B cell (primary cell): ENCODE measurements around the gene NMT2. TPM values are rescaled to one million over a fixed set of nuclear protein-coding genes. Genes with fewer than 3 reads are reported as not detected.

Experiments used
- ATAC-seq: fragments of 200-7000 bp; cut with Tn5 transposase; one replicate; pipeline ENCODE4 v1.10.0; 2021; ENCODE audit warnings: low read depth, mild to moderate bottlenecking, moderate number of reproducible peaks, moderate library complexity
- CTCF ChIA-PET: fragments of 350-600 bp; sonication (Branson Sonifier 250); formaldehyde crosslinking; loops from one replicate; lab custom pipeline; 2021; ENCODE audit warnings: antibody characterized with exemption, inconsistent platforms; lab: Charles Lee
- POLR2A ChIA-PET: fragments of 350-600 bp; sonication (Branson Sonifier 250); formaldehyde crosslinking; loops from one replicate; lab custom pipeline; 2021; ENCODE audit warnings: antibody characterized with exemption; lab: Charles Lee
- DNase-seq: peaks from one replicate; pipeline ENCODE4 v3.0.0; 2013
- H2AFZ ChIP-seq: 2 replicates; pipeline ENCODE4 v1.6.1; 2012; ENCODE audit warnings: mild to moderate bottlenecking, low read depth, low read length; ENCODE audit not compliant: insufficient read depth, poor library complexity, severe bottlenecking
- H3K27ac ChIP-seq, 2 donors: 1 replicate in 1 of 2; 2 replicates in 1 of 2; pipeline ENCODE4 v1.5.1; 2012 to 2013; ENCODE audit warnings: low read length in 2 of 2, mild to moderate bottlenecking in 2 of 2, moderate library complexity in 1 of 2
- H3K27me3 ChIP-seq, 4 experiments: fragments of 200-600 bp in 1 of 4; sonication (generic) in 1 of 4; replicated peaks in 1 of 4; 1 replicate in 2 of 4; 2 replicates in 2 of 4; pipeline versions ENCODE4 v1.6.1 to v1.7.0; 2013 to 2016; ENCODE audit warnings: low read length in 3 of 4, mild to moderate bottlenecking in 2 of 4, mixed read lengths in 1 of 4, moderate library complexity in 1 of 4; ENCODE audit not compliant: insufficient read depth in 4 of 4, control insufficient read depth in 3 of 4; ENCODE audit errors: control extremely low read depth in 1 of 4
- H3K36me3 ChIP-seq, 2 experiments: replicated peaks in 1 of 2; 1 replicate in 1 of 2; 2 replicates in 1 of 2; pipeline versions ENCODE4 v1.6.1 to v1.7.1; 2013; ENCODE audit warnings: low read length in 1 of 2; ENCODE audit not compliant: insufficient read depth in 2 of 2, control insufficient read depth in 1 of 2; ENCODE audit errors: control extremely low read depth in 1 of 2, extremely low read depth in 1 of 2
- H3K4me1 ChIP-seq, 2 donors: fragments of 200-600 bp in 1 of 2; sonication (generic) in 1 of 2; 1 replicate in 1 of 2; 2 replicates in 1 of 2; pipeline versions ENCODE4 v1.5.1 to v1.6.1; 2013 to 2017; ENCODE audit warnings: low read length in 2 of 2; ENCODE audit not compliant: control insufficient read depth in 2 of 2, insufficient read depth in 2 of 2
- H3K4me2 ChIP-seq: replicated peaks from 2 replicates; pipeline ENCODE3; 2012; ENCODE audit warnings: mild to moderate bottlenecking, low read depth, low read length; ENCODE audit not compliant: poor library complexity, severe bottlenecking
- H3K4me3 ChIP-seq, 5 experiments: fragments of 200-600 bp in 1 of 5; sonication (generic) in 1 of 5; 1 replicate in 3 of 5; 2 replicates in 2 of 5; pipeline versions ENCODE4 v1.5.1 to v1.7.0; 2011 to 2016; ENCODE audit warnings: low read length in 4 of 5, mild to moderate bottlenecking in 4 of 5, low read depth in 2 of 5, control low read depth in 1 of 5, moderate library complexity in 1 of 5; ENCODE audit not compliant: insufficient read depth in 1 of 5; ENCODE audit errors: control extremely low read depth in 1 of 5, extremely low read depth in 1 of 5
- H3K79me2 ChIP-seq: fragments of 200-600 bp; sonication (generic); one replicate; pipeline ENCODE4 v1.6.0; 2016; ENCODE audit warnings: low read length; ENCODE audit not compliant: control insufficient read depth, insufficient read depth
- H3K9ac ChIP-seq: fragments of 200-600 bp; sonication (generic); 2 replicates; pipeline ENCODE4 v1.6.1; 2017; ENCODE audit warnings: mild to moderate bottlenecking, low read length, moderate library complexity
- H3K9me3 ChIP-seq, 3 donors: one replicate each; pipeline versions ENCODE4 v1.6.1 to v1.7.1; 2013; ENCODE audit warnings: low read length in 2 of 3; ENCODE audit not compliant: control insufficient read depth in 2 of 3, insufficient read depth in 1 of 3; ENCODE audit errors: control extremely low read depth in 1 of 3
- H4K20me1 ChIP-seq: 2 replicates; pipeline ENCODE4 v1.6.0; 2012; ENCODE audit warnings: mild to moderate bottlenecking, low read length; ENCODE audit not compliant: insufficient read depth, control insufficient read depth, poor library complexity, severe bottlenecking
- H3K27ac Mint-ChIP-seq: one replicate; pipeline ENCODE4 v1.8.0; 2021; ENCODE audit warnings: mixed read lengths
- H3K27me3 Mint-ChIP-seq: one replicate; pipeline ENCODE4 v1.8.0; 2021; ENCODE audit warnings: mixed read lengths
- H3K4me1 Mint-ChIP-seq: one replicate; pipeline ENCODE4 v1.8.0; 2021; ENCODE audit warnings: mixed read lengths
- H3K4me3 Mint-ChIP-seq: one replicate; pipeline ENCODE4 v1.8.0; 2021; ENCODE audit warnings: mixed read lengths
- H3K9me3 Mint-ChIP-seq: one replicate; pipeline ENCODE4 v1.8.0; 2022; ENCODE audit warnings: mixed read lengths; ENCODE audit not compliant: insufficient read depth
- CTCF ChIP-seq: fragments of 200-600 bp; IDR thresholded peaks from one replicate; pipeline ENCODE4 v1.8.0; 2022; ENCODE audit warnings: antibody characterized with exemption, mild to moderate bottlenecking
- EZH2 ChIP-seq: IDR thresholded peaks from 2 replicates; pipeline ENCODE4 v1.6.1; 2012; ENCODE audit warnings: borderline replicate concordance, low read depth, mild to moderate bottlenecking, moderate library complexity, low read length; ENCODE audit not compliant: insufficient read depth, poor library complexity, severe bottlenecking
- WGBS: methylation state at CpG from one replicate; pipeline ENCODE4 v1.1.5; 2013; ENCODE audit warnings: missing lambda C conversion rate; ENCODE audit not compliant: insufficient coverage; 5-methylcytosine and 5-hydroxymethylcytosine counted together
- intact Hi-C: fragments of 100-400 bp; cut with micrococcal nuclease; formaldehyde crosslinking; loops from one replicate; pipeline ENCODE4 v1.10.0; 2022
- polyA plus RNA-seq: library from polyadenylated mRNA; depleted of rRNA; stranded (reverse); fragments of >200 nt; gene quantifications from 2 replicates; pipeline ENCODE4 v1.2.3, GENCODE V29; 2012
- total RNA-seq, 2 donors: library from RNA; stranded (reverse); fragments of 120-200 nt in 1 of 2; gene quantifications; 1 replicate in 1 of 2; 2 replicates in 1 of 2; pipeline versions ENCODE4 v1.2.3 to v1.2.4, GENCODE V29; 2013 to 2022

NMT2 gene
- total and polyA plus RNA-seq, 2 donors (not counting 1 experiment from before 2014, with no cell fraction given), result 2.8 to 73.3 TPM

GRCh38 chr10:15106352-15107013 is 62.0 kb downstream of the NMT2 start:
- WGBS, result 91% methylated on average over 4 of the region's 8 CpGs

More at GRCh38 chr10:15106352-15107013, 62.0 kb downstream of the NMT2 start:
- Histone ChIP-seq H3K79me2 (peaks cover 10% of the 10 kb centered on the region), H2AFZ (no peak overlapping the region), H3K9ac (no peak overlapping the region), H3K4me2 (peak overlapping the region; percentile 35), H3K27ac (peak overlapping the region in 1 of 2 donors; percentile 10), H3K27me3 (no peaks in the 10 kb centered on the region), H3K9me3 (no peaks in the 10 kb centered on the region), H4K20me1 (peaks cover 10% of the 10 kb centered on the region), H3K4me1 (peaks cover 0 to 3% of the 10 kb centered on the region in 2 donors), H3K4me3 (no peak overlapping the region), H3K36me3 (peaks cover 7 to 44% of the 10 kb centered on the region in 2 experiments)
- H3K9me3 Mint-ChIP-seq, result no peaks in the 10 kb centered on the region
- ATAC-seq (peak; percentile 96), DNase-seq (peak; percentile 76)
- CTCF ChIA-PET, result interaction anchor here (0.6 to 3.5 kb wide), 18 partner anchors 9 to 1323 kb away, joined by 3 to 25 read pairs (median 4); partner anchors contain the start of genes MEIG1 and NMT2
- peaks cover 6% of the 10 kb centered on the region for H3K4me1 Mint-ChIP-seq
- POLR2A ChIA-PET, result interaction anchor here (0.6 to 1.1 kb wide), 2 partner anchors 61 to 224 kb away, joined by 3 read pairs; no protein-coding TSS in a partner anchor
- no peaks in the 10 kb centered on the region for H3K27me3 Mint-ChIP-seq
- peak overlapping the region; percentile 43 for H3K27ac Mint-ChIP-seq
- TF ChIP-seq CTCF (peak; percentile 92), EZH2 (no peak)
- H3K4me3 Mint-ChIP-seq, result no peak overlapping the region
- intact Hi-C loops, result loop anchor here (2.0 to 5.0 kb wide), 2 partner anchors 62 to 909 kb away; partner anchors contain the start of gene NMT2
